ENCODE data around the gene MALRD1. TPM values are rescaled to one million over a fixed set of nuclear protein-coding genes. Genes with fewer than 3 reads are reported as not detected.
A peak's percentile ranks its signal among the peaks of the same experiment; 100 is the strongest.

The MALRD1 gene
- total and polyA plus RNA-seq, 2 donors from 2014 or later = 2.0 to 2.4 TPM

DNA sequence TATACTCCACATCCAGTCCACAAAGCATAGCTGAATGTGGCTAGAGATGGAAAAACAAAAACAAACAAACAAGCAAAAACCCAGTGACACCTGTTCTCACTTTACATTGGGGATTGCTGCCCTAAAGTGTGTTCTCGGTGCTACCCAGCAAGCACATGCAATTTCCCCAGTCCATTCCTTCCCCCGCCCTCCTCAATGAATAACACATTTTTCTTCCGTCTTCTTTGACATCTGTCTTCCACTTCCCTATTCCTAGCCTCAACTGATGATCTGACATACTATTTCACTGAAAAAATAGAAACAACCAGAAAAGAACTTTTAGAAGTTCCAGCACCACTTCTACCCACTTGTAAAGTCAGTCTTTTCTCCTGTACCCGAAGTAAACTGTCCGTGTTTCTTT lies 147.1 kb downstream of the MALRD1 start:
- no peaks in the 10 kb centered on the region for H3K36me3 ChIP-seq (ENCODE audit: control insufficient read depth in 2 of 3, insufficient read depth in 3 of 3, low read length in 3 of 3)
- intact Hi-C loops (cut with DNase I) = no loop called here
- no peak overlapping the region for H3K9ac ChIP-seq (ENCODE audit: low read length in 3 of 3)
- no peak overlapping the region for H3K27ac ChIP-seq (ENCODE audit: low read depth in 2 of 2, low read length in 2 of 2)
- no peak overlapping the region for H3K4me3 ChIP-seq (ENCODE audit: low read length in 3 of 3)
- FAIRE-seq = no peak
- no peaks in the 10 kb centered on the region for H3K4me1 ChIP-seq (ENCODE audit: control insufficient read depth in 2 of 3, insufficient read depth in 2 of 3, low read depth in 1 of 3, low read length in 3 of 3)
- TF ChIP-seq CTCF (IDR thresholded peaks at IDR 0.05; ENCODE audit: borderline replicate concordance, extremely low read depth, insufficient read depth) = no peak
- no peak for DNase-seq
- no peaks in the 10 kb centered on the region for H3K9me3 ChIP-seq (ENCODE audit: control insufficient read depth in 2 of 3, insufficient read depth in 1 of 3, low read length in 3 of 3)
- no peaks in the 10 kb centered on the region for H3K27me3 ChIP-seq (ENCODE audit: control insufficient read depth, insufficient read depth, low read length)

GRCh38 chr10:19200211-19200610 lies 151.6 kb downstream of the MALRD1 start:
- H3K4me1 ChIP-seq (ENCODE audit: control insufficient read depth in 2 of 3, insufficient read depth in 2 of 3, low read depth in 1 of 3, low read length in 3 of 3) = no peaks in the 10 kb centered on the region
- H3K36me3 ChIP-seq (ENCODE audit: control insufficient read depth in 2 of 3, insufficient read depth in 3 of 3, low read length in 3 of 3) = no peaks in the 10 kb centered on the region
- no peak for TF ChIP-seq CTCF (IDR thresholded peaks at IDR 0.05; ENCODE audit: borderline replicate concordance, extremely low read depth, insufficient read depth)
- no peaks in the 10 kb centered on the region for H3K9me3 ChIP-seq (ENCODE audit: control insufficient read depth in 2 of 3, insufficient read depth in 1 of 3, low read length in 3 of 3)
- H3K27ac ChIP-seq (ENCODE audit: low read depth in 2 of 2, low read length in 2 of 2) = no peak overlapping the region
- DNase-seq (peak in 2 of 5 donors; percentile 5 to 19), FAIRE-seq (no peak)
- intact Hi-C loops (cut with DNase I) = no loop called here
- H3K27me3 ChIP-seq (ENCODE audit: control insufficient read depth, insufficient read depth, low read length) = no peaks in the 10 kb centered on the region
- no peak overlapping the region for H3K4me3 ChIP-seq (ENCODE audit: low read length in 3 of 3)
- H3K9ac ChIP-seq (ENCODE audit: low read length in 3 of 3) = no peak overlapping the region

- no peak overlapping the region for H3K27ac ChIP-seq (ENCODE audit: low read depth in 2 of 2, low read length in 2 of 2)
- H3K4me3 ChIP-seq (ENCODE audit: low read length in 3 of 3) = no peak overlapping the region
- H3K4me1 ChIP-seq (ENCODE audit: control insufficient read depth in 2 of 3, insufficient read depth in 2 of 3, low read depth in 1 of 3, low read length in 3 of 3) = no peaks in the 10 kb centered on the region
- TF ChIP-seq CTCF (IDR thresholded peaks at IDR 0.05; ENCODE audit: borderline replicate concordance, extremely low read depth, insufficient read depth) = no peak
- no peaks in the 10 kb centered on the region for H3K36me3 ChIP-seq (ENCODE audit: control insufficient read depth in 2 of 3, insufficient read depth in 3 of 3, low read length in 3 of 3)
- DNase-seq (no peak), FAIRE-seq (no peak)
- H3K27me3 ChIP-seq (ENCODE audit: control insufficient read depth, insufficient read depth, low read length) = no peaks in the 10 kb centered on the region
- intact Hi-C loops (cut with DNase I) = no loop called here
- no peaks in the 10 kb centered on the region for H3K9me3 ChIP-seq (ENCODE audit: control insufficient read depth in 2 of 3, insufficient read depth in 1 of 3, low read length in 3 of 3)
- H3K9ac ChIP-seq (ENCODE audit: low read length in 3 of 3) = no peak overlapping the region
Observed at GRCh38 chr10:19204246-19204917, 155.8 kb downstream of the MALRD1 start.

DNA sequence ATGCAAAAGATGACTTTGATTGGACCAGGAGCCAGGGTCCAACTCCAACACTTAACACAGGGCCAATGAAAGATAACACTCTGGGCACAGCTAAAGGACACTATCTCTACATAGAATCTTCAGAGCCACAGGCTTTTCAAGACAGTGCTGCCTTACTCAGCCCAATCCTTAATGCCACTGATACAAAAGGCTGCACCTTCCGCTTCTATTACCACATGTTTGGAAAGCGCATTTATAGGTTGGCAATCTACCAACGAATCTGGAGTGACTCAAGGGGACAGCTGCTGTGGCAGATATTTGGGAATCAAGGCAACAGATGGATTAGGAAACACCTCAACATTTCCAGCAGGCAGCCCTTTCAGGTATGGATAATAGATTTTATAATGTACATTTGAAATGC lies 160.7 kb downstream of the MALRD1 start:
- no peak overlapping the region for H3K9ac ChIP-seq (ENCODE audit: low read length in 3 of 3)
- no peak overlapping the region for H3K27ac ChIP-seq (ENCODE audit: low read depth in 2 of 2, low read length in 2 of 2)
- FAIRE-seq (no peak), DNase-seq (no peak)
- no peaks in the 10 kb centered on the region for H3K27me3 ChIP-seq (ENCODE audit: control insufficient read depth, insufficient read depth, low read length)
- intact Hi-C loops (cut with DNase I) = no loop called here
- H3K4me1 ChIP-seq (ENCODE audit: control insufficient read depth in 2 of 3, insufficient read depth in 2 of 3, low read depth in 1 of 3, low read length in 3 of 3) = no peaks in the 10 kb centered on the region
- H3K36me3 ChIP-seq (ENCODE audit: control insufficient read depth in 2 of 3, insufficient read depth in 3 of 3, low read length in 3 of 3) = no peaks in the 10 kb centered on the region
- no peaks in the 10 kb centered on the region for H3K9me3 ChIP-seq (ENCODE audit: control insufficient read depth in 2 of 3, insufficient read depth in 1 of 3, low read length in 3 of 3)
- no peak overlapping the region for H3K4me3 ChIP-seq (ENCODE audit: low read length in 3 of 3)
- no peak for TF ChIP-seq CTCF (IDR thresholded peaks at IDR 0.05; ENCODE audit: borderline replicate concordance, extremely low read depth, insufficient read depth)

Data from kidney (tissue), 14 donors.